ENCODE data around the gene FAU. TPM values are rescaled to one million over a fixed set of nuclear protein-coding genes. Genes with fewer than 3 reads are reported as not detected.

Gene FAU
- total RNA-seq, 1 donor from 2014 or later: 710 TPM

GRCh38 chr11:65100674-65101350 lies 21.1 kb downstream of the FAU start:
- Histone ChIP-seq H3K36me3 (ENCODE audit: control insufficient read depth, insufficient read depth, low read length) (peaks cover 2% of the 10 kb centered on the region), H3K27me3 (ENCODE audit: control insufficient read depth, insufficient read depth, low read length) (no peaks in the 10 kb centered on the region), H3K4me3 (ENCODE audit: low read depth, low read length) (no peak overlapping the region)
- DNase-seq (ENCODE audit: low read depth): no peak
- TF ChIP-seq CTCF (IDR thresholded peaks at IDR 0.05; ENCODE audit: insufficient read depth, low read length, poor library complexity, severe bottlenecking): peak; percentile 8

GRCh38 chr11:65096926-65097325 lies 25.0 kb downstream of the FAU start:
- Histone ChIP-seq H3K36me3 (ENCODE audit: control insufficient read depth, insufficient read depth, low read length) (no peaks in the 10 kb centered on the region), H3K27me3 (ENCODE audit: control insufficient read depth, insufficient read depth, low read length) (no peaks in the 10 kb centered on the region), H3K4me3 (ENCODE audit: low read depth, low read length) (peak overlapping the region; percentile 67)
- no peak for DNase-seq (ENCODE audit: low read depth)
- TF ChIP-seq CTCF (IDR thresholded peaks at IDR 0.05; ENCODE audit: insufficient read depth, low read length, poor library complexity, severe bottlenecking): no peak

GRCh38 chr11:65095974-65096806 lies 25.7 kb downstream of the FAU start, which contains the start of gene VPS51:
VPS51 (plus strand) TSS chr11:65096214; CDS start chr11:65096251, 37 bp downstream.
- DNase-seq (ENCODE audit: low read depth): no peak
- H3K27me3 ChIP-seq (ENCODE audit: control insufficient read depth, insufficient read depth, low read length): no peaks in the 10 kb centered on the region
- H3K36me3 ChIP-seq (ENCODE audit: control insufficient read depth, insufficient read depth, low read length): no peaks in the 10 kb centered on the region
- TF ChIP-seq CTCF (IDR thresholded peaks at IDR 0.05; ENCODE audit: insufficient read depth, low read length, poor library complexity, severe bottlenecking): no peak
- peak within 1 kb of the TSS; percentile 67 for H3K4me3 ChIP-seq (ENCODE audit: low read depth, low read length)

GRCh38 chr11:65095427-65095826 lies 26.5 kb downstream of the FAU start:
- Histone ChIP-seq H3K27me3 (ENCODE audit: control insufficient read depth, insufficient read depth, low read length) (no peaks in the 10 kb centered on the region), H3K36me3 (ENCODE audit: control insufficient read depth, insufficient read depth, low read length) (no peaks in the 10 kb centered on the region), H3K4me3 (ENCODE audit: low read depth, low read length) (peak overlapping the region; percentile 67)
- no peak for DNase-seq (ENCODE audit: low read depth)
- no peak for TF ChIP-seq CTCF (IDR thresholded peaks at IDR 0.05; ENCODE audit: insufficient read depth, low read length, poor library complexity, severe bottlenecking)

- no peak for TF ChIP-seq CTCF (IDR thresholded peaks at IDR 0.05; ENCODE audit: insufficient read depth, low read length, poor library complexity, severe bottlenecking)
- no peak for DNase-seq (ENCODE audit: low read depth)
- no peak overlapping the region for H3K4me3 ChIP-seq (ENCODE audit: low read depth, low read length)
- no peaks in the 10 kb centered on the region for H3K36me3 ChIP-seq (ENCODE audit: control insufficient read depth, insufficient read depth, low read length)
- no peaks in the 10 kb centered on the region for H3K27me3 ChIP-seq (ENCODE audit: control insufficient read depth, insufficient read depth, low read length)
Measured at GRCh38 chr11:65090628-65091027, 31.3 kb downstream of the FAU start.
